ENCODE measurements around the gene TTLL12. TPM values are rescaled to one million over a fixed set of nuclear protein-coding genes. Genes with fewer than 3 reads are reported as not detected.

The TTLL12 gene
- total RNA-seq, 4 donors from 2014 or later: 31.5 to 39.0 (median 34.4) TPM

DNA sequence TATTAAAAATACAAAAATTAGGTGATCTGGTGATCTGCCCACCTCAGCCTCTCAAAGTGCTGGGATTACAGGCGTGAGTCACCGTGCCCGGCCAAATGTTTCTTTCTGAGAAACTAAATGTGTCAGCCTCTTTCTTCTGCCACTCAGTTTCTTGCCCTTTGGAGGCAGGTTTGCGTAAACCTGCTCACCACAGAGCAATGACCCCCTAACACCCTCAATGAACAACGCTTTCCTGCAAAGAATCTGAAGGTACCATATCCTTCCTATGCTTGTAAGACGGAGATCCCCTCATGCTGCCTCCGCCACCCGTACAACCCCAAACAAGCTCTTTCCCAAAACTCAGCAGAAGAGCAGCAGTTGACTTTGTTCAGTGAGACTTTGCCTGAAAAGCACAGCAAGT lies 38.7 kb upstream of the TTLL12 start:
- DNase-seq (ENCODE audit: low spot score): no peak
- no peak for TF ChIP-seq CTCF (IDR thresholded peaks at IDR 0.05)
- no peak for ATAC-seq (ENCODE audit: low FRiP score)

- DNase-seq (ENCODE audit: low spot score) (no peak), ATAC-seq (ENCODE audit: low FRiP score) (no peak)
- TF ChIP-seq CTCF (IDR thresholded peaks at IDR 0.05): no peak
These were observed 36.1 kb upstream of the TTLL12 start for GRCh38 chr22:43222987-43223386.

- no peak for ATAC-seq (ENCODE audit: low FRiP score)
- TF ChIP-seq CTCF (IDR thresholded peaks at IDR 0.05): no peak
- DNase-seq (ENCODE audit: low spot score): no peak
These were observed 35.3 kb upstream of the TTLL12 start for GRCh38 chr22:43222262-43222661.

GRCh38 chr22:43220625-43221380 lies 33.9 kb upstream of the TTLL12 start:
- ATAC-seq (ENCODE audit: low FRiP score): no peak
- TF ChIP-seq CTCF (IDR thresholded peaks at IDR 0.05): no peak
- DNase-seq (ENCODE audit: low spot score): no peak

DNA sequence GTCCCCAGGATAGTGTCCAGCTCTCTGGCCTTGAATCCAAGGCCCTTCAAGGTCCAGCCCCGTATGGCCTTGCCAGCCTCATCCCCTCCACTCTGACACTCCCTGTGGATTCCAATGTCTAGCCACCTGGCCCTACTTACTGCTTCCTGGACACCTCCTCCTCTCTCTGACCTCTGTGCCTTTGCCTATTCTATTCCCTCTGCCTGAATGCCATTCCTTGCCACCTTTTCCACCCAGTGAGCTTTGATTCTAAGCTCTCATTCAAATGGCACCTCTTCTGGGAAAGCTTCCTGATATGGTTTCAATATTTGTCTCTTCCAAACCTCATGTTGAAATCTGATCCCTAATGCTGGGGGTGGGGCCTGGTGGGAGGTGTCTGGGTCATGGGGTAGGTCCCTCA lies 31.9 kb upstream of the TTLL12 start:
- DNase-seq (ENCODE audit: low spot score): no peak
- no peak for ATAC-seq (ENCODE audit: low FRiP score)
- TF ChIP-seq CTCF (IDR thresholded peaks at IDR 0.05): no peak

DNA sequence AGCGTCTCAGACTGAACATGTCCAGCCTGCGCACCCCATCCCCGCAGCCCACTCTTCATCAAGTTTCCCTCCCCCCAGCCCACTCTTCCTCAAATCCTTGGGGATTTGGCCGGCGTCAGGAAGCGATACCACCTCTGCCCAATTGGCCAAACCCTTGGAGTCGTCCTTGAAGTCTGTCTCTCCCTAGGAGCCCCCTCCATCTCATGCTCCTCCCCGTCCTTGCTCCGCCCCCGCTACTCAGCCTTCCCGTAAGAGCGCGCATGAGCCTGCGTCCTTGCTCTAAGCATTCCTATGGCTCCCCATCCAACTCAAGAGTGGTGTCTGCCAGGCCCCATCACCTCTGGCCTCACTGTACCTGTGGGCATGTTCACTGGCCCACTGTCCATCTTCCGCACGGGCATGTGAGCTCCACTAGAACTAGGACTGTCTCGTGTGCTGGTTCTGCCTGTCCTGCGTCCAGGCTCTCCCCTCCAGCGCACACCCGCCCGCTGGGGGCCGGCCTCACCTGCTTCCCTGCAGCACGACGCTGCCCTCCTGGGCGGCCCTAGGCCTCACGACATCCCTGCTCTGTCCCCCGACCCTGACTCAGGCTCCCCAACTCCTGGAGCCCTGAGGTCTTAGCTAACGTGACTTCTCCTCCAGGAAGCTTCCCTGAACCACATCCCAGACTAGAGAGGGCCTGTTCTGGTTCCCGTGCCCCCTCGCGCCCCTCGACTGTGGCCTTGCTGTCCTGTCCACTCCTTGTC lies 30.5 kb upstream of the TTLL12 start:
- DNase-seq (ENCODE audit: low spot score) (no peak), ATAC-seq (ENCODE audit: low FRiP score) (no peak)
- no peak for TF ChIP-seq CTCF (IDR thresholded peaks at IDR 0.05)

- ATAC-seq (ENCODE audit: low FRiP score) (no peak), DNase-seq (ENCODE audit: low spot score) (no peak)
- TF ChIP-seq CTCF (IDR thresholded peaks at IDR 0.05): no peak
These were observed 29.8 kb upstream of the TTLL12 start for GRCh38 chr22:43216738-43217137.

Measured in omental fat pad (tissue), 4 donors.